ENCODE data around the gene GPR3. TPM values are rescaled to one million over a fixed set of nuclear protein-coding genes. Genes with fewer than 3 reads are reported as not detected.
"Not testable (repeated sequence)": the region's sequence is repeated elsewhere in the genome, so short reads cannot be mapped to it uniquely, and the experiment has no call there.

Gene GPR3
- total RNA-seq, 3 donors from 2014 or later, result 0.14 TPM; not detected in 2

DNA sequence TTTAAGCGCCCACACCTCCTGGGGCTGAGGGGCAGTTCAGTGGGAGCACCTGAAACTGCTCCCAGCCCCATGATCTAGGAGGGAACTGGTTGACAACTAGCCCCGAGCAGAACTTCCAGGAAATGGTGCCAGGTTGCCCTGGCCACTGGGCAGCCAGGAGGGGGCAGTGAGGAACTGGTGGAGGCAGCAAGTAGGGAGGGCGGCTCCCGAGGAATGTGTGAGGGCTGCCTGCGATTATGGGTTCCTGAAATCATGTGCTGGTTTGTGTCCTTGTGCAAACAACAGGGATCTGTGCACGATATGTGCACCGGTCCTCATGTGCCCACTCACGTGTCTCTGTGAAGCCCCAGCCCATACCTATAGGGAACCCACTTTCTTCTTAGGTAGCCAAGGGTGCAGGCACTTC, 9.9 kb downstream of the GPR3 start:
- Histone ChIP-seq H3K36me3 (ENCODE audit: low read depth) (no peaks in the 10 kb centered on the region), H3K4me1 (ENCODE audit: low read depth) (peaks cover 32% of the 10 kb centered on the region), H3K4me3 (no peak overlapping the region), H3K9me3 (no peaks in the 10 kb centered on the region)
- ATAC-seq (peak; percentile 75), DNase-seq (peak; percentile 80 to 83 (median 83))
- TF ChIP-seq, protein P1, sequence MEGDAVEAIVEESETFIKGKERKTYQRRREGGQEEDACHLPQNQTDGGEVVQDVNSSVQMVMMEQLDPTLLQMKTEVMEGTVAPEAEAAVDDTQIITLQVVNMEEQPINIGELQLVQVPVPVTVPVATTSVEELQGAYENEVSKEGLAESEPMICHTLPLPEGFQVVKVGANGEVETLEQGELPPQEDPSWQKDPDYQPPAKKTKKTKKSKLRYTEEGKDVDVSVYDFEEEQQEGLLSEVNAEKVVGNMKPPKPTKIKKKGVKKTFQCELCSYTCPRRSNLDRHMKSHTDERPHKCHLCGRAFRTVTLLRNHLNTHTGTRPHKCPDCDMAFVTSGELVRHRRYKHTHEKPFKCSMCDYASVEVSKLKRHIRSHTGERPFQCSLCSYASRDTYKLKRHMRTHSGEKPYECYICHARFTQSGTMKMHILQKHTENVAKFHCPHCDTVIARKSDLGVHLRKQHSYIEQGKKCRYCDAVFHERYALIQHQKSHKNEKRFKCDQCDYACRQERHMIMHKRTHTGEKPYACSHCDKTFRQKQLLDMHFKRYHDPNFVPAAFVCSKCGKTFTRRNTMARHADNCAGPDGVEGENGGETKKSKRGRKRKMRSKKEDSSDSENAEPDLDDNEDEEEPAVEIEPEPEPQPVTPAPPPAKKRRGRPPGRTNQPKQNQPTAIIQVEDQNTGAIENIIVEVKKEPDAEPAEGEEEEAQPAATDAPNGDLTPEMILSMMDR (IDR thresholded peaks at IDR 0.05), result peak; percentile 49
- intact Hi-C loops (cut with DNase I, micrococcal nuclease), result loop anchor here in 1 of 2 donors (5.0 kb wide), 1 partner anchor 200 kb away; the partner anchor contains the start of gene AHDC1

GRCh38 chr1:27403065-27403726, 10.8 kb downstream of the GPR3 start:
- H3K9me3 ChIP-seq, result no peaks in the 10 kb centered on the region
- DNase-seq (peak in 2 of 3 donors; percentile 59 to 78), ATAC-seq (peak; percentile 33)
- H3K4me1 ChIP-seq (ENCODE audit: low read depth), result peaks cover 29% of the 10 kb centered on the region
- intact Hi-C loops (cut with DNase I, micrococcal nuclease), result loop anchor here in 1 of 2 donors (5.0 kb wide), 1 partner anchor 199 kb away; the partner anchor contains the start of gene AHDC1
- no peaks in the 10 kb centered on the region for H3K36me3 ChIP-seq (ENCODE audit: low read depth)
- TF ChIP-seq, protein P1 (IDR thresholded peaks at IDR 0.05), result no peak
- H3K4me3 ChIP-seq, result no peak overlapping the region

DNA sequence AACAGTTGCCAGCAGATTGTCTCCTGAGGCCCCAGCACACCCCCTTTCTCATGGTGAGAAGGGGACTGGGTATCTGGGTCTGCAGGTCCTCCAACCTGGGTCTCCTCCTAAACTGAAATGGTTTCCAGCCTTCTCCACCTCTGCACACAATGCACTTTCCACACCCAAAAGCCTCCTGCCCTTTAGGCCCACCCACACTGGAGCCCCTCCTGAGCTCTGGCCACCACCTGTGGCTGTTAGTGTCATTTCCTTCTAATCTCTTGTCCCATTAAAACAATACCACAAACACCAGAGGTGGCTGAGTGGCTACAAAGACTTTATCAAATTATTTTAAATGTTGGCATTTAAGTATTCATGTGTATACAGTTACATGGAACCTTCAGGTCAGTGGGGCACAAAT, 11.5 kb downstream of the GPR3 start:
- Histone ChIP-seq H3K36me3 (ENCODE audit: low read depth) (no peaks in the 10 kb centered on the region), H3K4me1 (ENCODE audit: low read depth) (peaks cover 22% of the 10 kb centered on the region)
- intact Hi-C loops (cut with DNase I, micrococcal nuclease), result loop anchor here in 1 of 2 donors (5.0 kb wide), 1 partner anchor 198 kb away; the partner anchor contains the start of gene AHDC1

DNA sequence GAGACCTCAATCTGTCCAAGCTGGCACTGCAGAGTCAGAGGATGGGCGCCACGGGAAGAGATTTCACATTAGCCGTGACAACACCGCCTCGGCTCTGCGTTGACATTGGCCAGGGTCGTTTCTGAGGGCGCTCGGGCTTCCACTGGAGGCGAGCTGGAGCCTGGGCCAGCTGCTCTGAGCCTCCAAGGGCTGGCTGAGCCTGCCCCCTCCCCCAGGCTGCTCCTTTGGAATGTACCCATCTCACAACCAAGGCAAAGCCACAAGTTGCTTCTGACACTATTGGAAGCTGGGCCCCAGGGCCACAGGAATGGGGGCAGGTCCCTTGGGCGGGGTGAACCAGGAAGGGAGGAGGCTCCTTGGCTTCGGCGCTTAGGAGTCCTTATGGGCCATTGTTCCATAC, 12.7 kb downstream of the GPR3 start:
- DNase-seq (no peak), ATAC-seq (no peak)
- no peak overlapping the region for H3K4me3 ChIP-seq
- H3K9me3 ChIP-seq, result no peaks in the 10 kb centered on the region
- TF ChIP-seq, protein P1 (IDR thresholded peaks at IDR 0.05), result no peak
- no peaks in the 10 kb centered on the region for H3K36me3 ChIP-seq (ENCODE audit: low read depth)
- intact Hi-C loops (cut with DNase I, micrococcal nuclease), result no loop called here
- H3K4me1 ChIP-seq (ENCODE audit: low read depth), result peaks cover 21% of the 10 kb centered on the region

More for the DNA sequence above, 11.5 kb downstream of the GPR3 start:
- TF ChIP-seq, protein P1 (IDR thresholded peaks at IDR 0.05), result no peak
- DNase-seq (no peak), ATAC-seq (no peak)
- H3K4me3 ChIP-seq, result no peak overlapping the region
- no peaks in the 10 kb centered on the region for H3K9me3 ChIP-seq

- H3K36me3 ChIP-seq (ENCODE audit: low read depth); ATAC-seq; DNase-seq; H3K4me3 ChIP-seq; H3K9me3 ChIP-seq; intact Hi-C loops (cut with DNase I, micrococcal nuclease): not testable (repeated sequence)
- peaks cover 21% of the 10 kb centered on the region for H3K4me1 ChIP-seq (ENCODE audit: low read depth)
Measured at GRCh38 chr1:27405598-27406361, 13.4 kb downstream of the GPR3 start.

- ATAC-seq (no peak), DNase-seq (no peak)
- Histone ChIP-seq H3K9me3 (no peaks in the 10 kb centered on the region), H3K4me1 (ENCODE audit: low read depth) (peaks cover 21% of the 10 kb centered on the region), H3K4me3 (no peak overlapping the region), H3K36me3 (ENCODE audit: low read depth) (no peaks in the 10 kb centered on the region)
- intact Hi-C loops (cut with DNase I, micrococcal nuclease), result no loop called here
- TF ChIP-seq, protein P1 (IDR thresholded peaks at IDR 0.05), result no peak
Measured at GRCh38 chr1:27406362-27406680, 13.9 kb downstream of the GPR3 start.

DNA sequence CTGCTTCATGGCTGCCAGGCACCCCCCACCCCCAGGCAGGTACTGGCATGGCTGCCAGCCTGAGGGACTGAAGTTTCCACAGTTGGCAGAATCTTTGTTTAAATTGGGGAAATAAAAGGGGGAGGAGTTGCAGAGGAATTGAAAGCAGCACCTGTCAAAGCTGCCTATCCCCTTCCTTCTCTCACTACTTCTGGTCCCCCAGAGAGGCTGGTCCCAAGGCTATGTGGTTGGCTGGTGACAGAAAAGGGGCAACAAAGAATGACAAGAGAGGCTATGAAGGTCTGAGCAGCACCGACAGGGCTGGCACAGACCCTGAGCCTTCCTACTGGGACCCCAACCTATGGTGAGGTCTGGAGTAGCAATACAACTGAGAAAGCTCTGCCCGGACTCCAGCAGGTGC, 14.4 kb downstream of the GPR3 start:
- H3K36me3 ChIP-seq (ENCODE audit: low read depth); DNase-seq; H3K4me3 ChIP-seq; ATAC-seq; intact Hi-C loops (cut with DNase I, micrococcal nuclease); H3K9me3 ChIP-seq: not testable (repeated sequence)
- peaks cover 21% of the 10 kb centered on the region for H3K4me1 ChIP-seq (ENCODE audit: low read depth)

Data from mucosa of descending colon (tissue), 3 donors.